Omental fat pad (tissue), 4 donors: Measurements from ENCODE around the gene C19orf53. TPM values are rescaled to one million over a fixed set of nuclear protein-coding genes. Genes with fewer than 3 reads are reported as not detected.

Experiments
- ATAC-seq: fragments of 150-250 bp; one replicate; pipeline ENCODE4 v1.9.1; 2016; ENCODE audit warnings: mild to moderate bottlenecking, moderate library complexity; ENCODE audit not compliant: low FRiP score
- DNase-seq: peaks from one replicate; pipeline ENCODE4 v3.0.0-alpha.2; 2019; ENCODE audit warnings: low spot score
- total RNA-seq, 4 donors: library from RNA; depleted of rRNA; stranded (reverse); fragments of >200 nt; gene quantifications; one replicate each; pipeline ENCODE4 v1.1.0, GENCODE V29; 2016
- TF ChIP-seq, protein P1 (sequence below), 3 donors: fragments of 450-650 bp; IDR thresholded peaks; one replicate each; pipeline ENCODE4 v1.5.1; 2016 to 2017; ENCODE audit warnings: antibody characterized with exemption in 3 of 3, mild to moderate bottlenecking in 3 of 3, moderate library complexity in 2 of 3

Gene C19orf53
- total RNA-seq = 100 to 1,000 TPM; 135 to 206 (median 170) TPM

DNA sequence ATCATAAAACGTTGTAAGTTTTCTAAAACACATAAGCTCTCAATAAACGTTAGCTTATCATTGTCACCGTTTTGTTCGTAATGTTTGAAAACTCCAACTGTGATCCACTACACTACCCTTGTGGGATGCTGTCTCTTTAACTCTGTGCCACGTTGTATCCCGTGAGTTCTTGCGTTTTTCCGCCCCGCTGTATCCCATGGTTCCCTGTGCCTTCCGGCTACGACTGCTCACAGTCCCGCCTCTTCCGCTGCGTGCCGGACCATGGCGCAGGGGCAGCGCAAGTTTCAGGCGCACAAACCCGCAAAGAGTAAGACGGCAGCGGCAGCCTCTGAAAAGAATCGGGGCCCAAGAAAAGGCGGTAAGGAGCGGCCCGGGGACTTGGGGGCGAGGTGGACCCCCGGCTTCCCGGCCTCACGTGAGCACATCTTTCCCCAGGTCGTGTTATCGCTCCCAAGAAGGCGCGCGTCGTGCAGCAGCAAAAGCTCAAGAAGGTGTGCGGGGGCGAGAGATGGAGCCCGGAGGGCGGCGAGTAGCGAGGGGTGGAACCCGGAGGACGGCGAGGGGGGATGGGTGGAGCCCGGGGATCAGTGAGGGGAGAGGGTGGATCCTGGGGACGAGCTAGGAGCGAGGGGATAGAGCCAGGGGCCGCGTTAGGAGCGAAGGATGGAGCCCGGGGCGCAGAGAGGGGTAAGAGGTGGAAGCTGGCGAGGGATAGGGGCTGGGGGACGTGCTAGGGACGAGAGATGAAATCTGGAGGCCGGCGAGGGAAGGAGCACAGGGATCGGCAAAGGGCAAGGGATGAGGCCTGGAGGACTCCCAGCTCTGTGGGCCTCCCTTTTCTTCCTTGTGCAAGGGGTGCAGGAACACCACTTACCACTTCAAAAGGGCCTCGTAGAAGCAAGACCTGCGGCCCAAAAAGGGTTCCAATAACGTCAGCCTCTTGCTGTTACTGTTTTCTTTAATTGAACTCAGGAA is at the start of gene C19orf53:
C19orf53 (plus strand) TSS at position 240 of the 975 bp plus-strand sequence; CDS start at position 262, 22 bp downstream.
- peak; percentile 75 for DNase-seq
- TF ChIP-seq, protein P1, sequence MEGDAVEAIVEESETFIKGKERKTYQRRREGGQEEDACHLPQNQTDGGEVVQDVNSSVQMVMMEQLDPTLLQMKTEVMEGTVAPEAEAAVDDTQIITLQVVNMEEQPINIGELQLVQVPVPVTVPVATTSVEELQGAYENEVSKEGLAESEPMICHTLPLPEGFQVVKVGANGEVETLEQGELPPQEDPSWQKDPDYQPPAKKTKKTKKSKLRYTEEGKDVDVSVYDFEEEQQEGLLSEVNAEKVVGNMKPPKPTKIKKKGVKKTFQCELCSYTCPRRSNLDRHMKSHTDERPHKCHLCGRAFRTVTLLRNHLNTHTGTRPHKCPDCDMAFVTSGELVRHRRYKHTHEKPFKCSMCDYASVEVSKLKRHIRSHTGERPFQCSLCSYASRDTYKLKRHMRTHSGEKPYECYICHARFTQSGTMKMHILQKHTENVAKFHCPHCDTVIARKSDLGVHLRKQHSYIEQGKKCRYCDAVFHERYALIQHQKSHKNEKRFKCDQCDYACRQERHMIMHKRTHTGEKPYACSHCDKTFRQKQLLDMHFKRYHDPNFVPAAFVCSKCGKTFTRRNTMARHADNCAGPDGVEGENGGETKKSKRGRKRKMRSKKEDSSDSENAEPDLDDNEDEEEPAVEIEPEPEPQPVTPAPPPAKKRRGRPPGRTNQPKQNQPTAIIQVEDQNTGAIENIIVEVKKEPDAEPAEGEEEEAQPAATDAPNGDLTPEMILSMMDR (IDR thresholded peaks at IDR 0.05) = no peak
- peak; percentile 96 for ATAC-seq

GRCh38 chr19:13726323-13726722 is 47.9 kb upstream of the C19orf53 start:
- ATAC-seq = no peak
- TF ChIP-seq, protein P1 (IDR thresholded peaks at IDR 0.05) = no peak
- no peak for DNase-seq

DNA sequence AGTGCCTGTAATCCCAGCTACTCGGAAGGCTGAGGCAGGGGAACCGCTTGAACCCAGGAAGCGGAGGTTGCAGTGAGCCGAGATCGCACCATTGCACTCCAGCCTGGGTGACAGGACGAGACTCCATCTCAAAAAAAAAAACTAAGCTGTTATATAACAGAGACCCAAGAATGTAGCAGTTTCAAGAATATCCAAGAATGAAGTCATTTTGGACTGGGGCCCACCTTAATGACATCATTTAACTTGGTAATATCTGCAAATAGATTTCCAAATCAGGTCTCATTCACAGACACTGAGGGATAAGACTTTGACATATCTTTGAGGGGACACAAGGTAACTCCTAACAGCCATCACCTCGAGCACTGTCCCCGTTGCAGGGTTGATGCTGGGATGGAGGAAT is 46.5 kb upstream of the C19orf53 start:
- TF ChIP-seq, protein P1 (IDR thresholded peaks at IDR 0.05) = no peak
- DNase-seq = no peak
- ATAC-seq = no peak

GRCh38 chr19:13729859-13730258 is 44.4 kb upstream of the C19orf53 start:
- ATAC-seq = no peak
- DNase-seq = no peak
- TF ChIP-seq, protein P1 (IDR thresholded peaks at IDR 0.05) = no peak

DNA sequence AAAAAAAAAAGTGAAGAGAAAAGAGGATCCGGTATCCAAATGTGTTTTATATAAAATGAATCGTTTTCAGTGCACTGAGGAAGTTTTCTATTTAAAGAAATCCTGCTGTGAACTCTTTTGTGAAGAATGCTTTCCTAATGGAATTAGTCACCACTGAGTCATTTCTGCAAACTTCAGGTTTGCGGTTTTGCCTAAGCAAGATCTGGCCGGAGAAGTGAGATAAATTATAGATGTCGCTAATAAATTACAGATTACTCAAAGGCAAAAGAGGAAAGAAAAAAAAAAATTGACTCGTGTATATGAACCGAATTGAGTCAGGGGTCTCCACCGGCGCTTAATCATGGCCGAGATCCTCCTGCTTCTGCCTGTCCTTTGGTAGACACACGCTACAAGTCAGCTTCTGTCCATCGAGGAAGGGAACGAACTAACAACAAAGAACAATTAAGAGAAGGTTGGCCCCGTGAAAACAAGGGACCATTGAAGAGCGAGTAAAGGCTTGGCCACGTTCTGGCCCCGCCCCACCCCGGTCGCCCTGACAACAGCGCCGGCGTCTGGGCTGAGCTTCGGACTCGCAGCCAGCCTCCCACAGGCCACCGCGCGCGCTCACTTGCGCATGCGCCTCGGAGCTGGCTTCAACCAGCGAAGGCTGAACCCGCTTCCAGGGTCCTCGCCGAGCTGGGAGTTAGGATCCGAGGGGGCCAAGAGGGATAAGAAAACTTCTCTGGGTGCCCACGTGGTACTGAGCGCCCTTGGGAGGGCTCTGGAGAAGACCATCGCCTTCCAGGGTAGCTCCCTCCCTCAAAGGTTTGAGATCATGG is 42.9 kb upstream of the C19orf53 start:
- DNase-seq (peak; percentile 74), ATAC-seq (peak; percentile 94)
- TF ChIP-seq, protein P1 (IDR thresholded peaks at IDR 0.05) = no peak

DNA sequence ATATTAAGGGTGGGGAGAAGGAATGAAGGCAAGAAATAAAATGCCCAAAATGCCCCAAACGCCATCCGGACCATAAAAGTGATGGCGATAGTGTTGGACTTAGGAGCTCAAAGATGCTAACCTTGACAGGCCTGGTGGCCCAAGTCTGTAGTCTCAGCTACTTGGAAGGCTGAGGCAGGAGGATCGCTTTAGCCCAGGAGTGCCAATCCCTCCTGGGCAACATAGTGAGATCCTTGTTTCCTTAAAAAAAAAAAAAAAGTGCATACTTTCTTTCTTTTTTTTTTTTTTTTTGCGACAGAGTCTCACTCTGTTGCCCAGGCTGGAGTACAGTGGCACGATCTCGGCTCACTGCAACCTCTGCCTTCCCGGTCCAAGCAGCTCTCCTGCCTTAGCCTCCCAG is 41.9 kb upstream of the C19orf53 start:
- TF ChIP-seq, protein P1 (IDR thresholded peaks at IDR 0.05) = no peak
- DNase-seq (no peak), ATAC-seq (no peak)
